ENCODE results near the gene CRCP. TPM values are rescaled to one million over a fixed set of nuclear protein-coding genes. Genes with fewer than 3 reads are reported as not detected.

Gene CRCP
- total RNA-seq, 1 donor from 2014 or later = 17.5 TPM

DNA sequence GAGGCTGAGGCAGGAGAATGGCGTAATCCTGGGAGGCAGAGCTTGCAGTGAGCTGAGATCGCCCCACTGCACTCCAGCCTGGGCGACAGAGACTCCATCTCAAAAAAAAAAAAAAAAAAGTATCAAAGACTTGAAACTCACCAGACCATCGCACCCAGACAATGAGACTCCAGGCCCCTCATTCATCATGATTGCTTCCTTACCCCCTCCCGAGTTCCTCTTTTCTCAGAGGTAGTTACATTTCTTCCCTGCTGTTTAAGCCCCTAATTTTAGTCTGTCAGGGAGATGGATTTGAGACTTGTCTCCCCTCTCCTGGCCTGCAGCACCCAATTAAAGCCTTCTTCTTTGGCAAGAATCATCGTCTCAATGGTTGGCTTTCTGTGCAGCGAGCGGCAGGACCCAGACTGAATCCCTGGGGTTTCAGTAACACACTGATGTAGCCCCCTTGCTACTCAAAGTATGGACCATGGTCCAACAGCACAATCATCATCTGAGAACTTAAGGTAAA lies 71.1 kb downstream of the CRCP start:
- no peak for DNase-seq (ENCODE audit: low spot score)
- ATAC-seq = no peak

DNA sequence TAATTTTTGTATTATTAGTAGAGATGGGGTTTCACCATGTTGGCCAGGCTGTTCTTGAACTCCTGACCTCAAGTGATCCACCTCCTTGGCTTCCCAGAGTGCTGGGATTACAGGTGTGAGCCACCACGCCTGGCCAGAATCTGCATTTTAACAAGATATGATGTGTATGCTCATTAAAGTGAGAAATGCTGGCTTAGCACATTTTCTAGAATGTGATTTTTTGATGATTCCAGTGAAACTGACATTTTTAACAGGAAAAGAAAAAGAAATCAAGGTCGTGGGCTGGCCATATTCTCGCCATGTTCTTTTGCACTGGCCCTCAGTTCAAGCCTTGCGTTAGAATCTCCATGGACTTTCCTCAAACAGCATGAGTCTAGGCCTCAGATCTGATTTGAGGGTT lies 72.3 kb downstream of the CRCP start:
- DNase-seq (ENCODE audit: low spot score) (no peak), ATAC-seq (no peak)

GRCh38 chr7:66187905-66188304 lies 73.3 kb downstream of the CRCP start:
- ATAC-seq = peak; percentile 71

GRCh38 chr7:66188645-66189044 lies 74.0 kb downstream of the CRCP start:
- ATAC-seq = no peak
- DNase-seq (ENCODE audit: low spot score) = no peak

More at GRCh38 chr7:66187905-66188304, 73.3 kb downstream of the CRCP start:
- peak; percentile 92 for DNase-seq (ENCODE audit: low spot score)

- DNase-seq (ENCODE audit: low spot score) (peak; percentile 81), ATAC-seq (peak; percentile 82)
Measured at GRCh38 chr7:66189695-66190503, 75.3 kb downstream of the CRCP start.

DNA sequence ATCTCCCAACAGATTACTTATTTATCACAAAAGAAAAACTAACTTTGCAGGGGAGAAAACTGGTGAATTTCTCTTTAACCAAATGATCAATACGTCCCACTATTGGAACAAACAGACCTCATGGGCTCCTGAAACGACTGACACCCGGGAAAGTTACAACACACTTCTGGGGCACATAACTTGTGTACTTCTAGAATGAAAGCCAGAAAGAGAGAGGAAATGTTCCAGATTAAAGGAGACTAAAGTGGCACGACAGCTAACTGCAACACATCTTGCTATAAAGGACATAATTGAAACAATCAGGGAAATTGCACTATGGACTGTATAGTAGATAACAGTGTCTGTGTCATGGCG lies 75.8 kb downstream of the CRCP start:
- ATAC-seq (peak; percentile 68), DNase-seq (ENCODE audit: low spot score) (no peak)

DNA sequence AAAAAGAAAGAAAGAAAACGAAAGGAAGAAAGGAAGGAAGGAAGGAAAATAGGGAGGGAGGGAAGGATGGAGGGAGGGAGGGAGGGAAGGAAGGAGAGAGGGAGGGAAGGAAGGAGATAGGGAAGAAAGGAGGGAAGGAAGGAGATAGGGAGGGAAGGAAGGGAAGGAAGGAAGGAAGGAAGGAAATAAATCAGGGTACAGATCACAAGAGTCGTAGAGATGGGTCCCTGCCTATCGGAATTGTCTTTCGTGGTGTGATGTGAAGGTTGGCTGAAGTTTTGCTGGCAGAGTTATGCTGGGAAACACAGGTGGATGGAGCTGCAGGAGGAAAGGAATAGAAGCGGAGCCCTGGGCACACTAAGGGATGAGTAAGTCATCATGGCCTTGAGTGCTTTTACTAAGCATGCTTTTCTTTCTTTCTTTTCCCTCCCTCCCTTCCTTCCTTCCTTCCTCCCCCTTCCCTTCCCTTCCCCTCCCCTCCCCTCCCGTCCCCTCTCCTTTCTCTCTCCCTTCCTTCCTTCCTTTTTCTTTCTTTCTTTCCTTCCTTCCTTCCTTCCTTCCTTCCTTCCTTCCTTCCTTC lies 78.6 kb downstream of the CRCP start:
- DNase-seq (ENCODE audit: low spot score) (no peak), ATAC-seq (no peak)

DNA sequence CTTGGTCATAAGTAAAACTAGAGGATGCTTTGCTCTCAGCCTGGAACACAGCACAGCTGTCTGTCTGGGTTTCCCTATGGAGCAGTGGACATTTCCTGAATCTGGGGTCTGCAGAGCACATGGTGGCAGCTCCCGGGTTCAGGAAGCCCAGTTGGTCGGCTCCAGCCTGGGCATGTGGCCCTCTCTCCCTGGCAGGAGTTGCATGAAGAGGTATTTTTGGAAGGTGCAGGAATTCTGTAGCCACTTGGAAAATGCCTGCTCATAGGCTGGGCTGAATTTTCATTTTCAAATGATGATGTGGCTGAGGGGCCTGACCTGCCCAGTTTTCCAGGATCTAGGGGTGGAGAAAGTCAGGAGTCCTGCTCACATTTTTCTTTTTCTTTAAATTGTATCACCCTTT lies 83.8 kb downstream of the CRCP start:
- ATAC-seq (peak; percentile 26), DNase-seq (ENCODE audit: low spot score) (no peak)

DNA sequence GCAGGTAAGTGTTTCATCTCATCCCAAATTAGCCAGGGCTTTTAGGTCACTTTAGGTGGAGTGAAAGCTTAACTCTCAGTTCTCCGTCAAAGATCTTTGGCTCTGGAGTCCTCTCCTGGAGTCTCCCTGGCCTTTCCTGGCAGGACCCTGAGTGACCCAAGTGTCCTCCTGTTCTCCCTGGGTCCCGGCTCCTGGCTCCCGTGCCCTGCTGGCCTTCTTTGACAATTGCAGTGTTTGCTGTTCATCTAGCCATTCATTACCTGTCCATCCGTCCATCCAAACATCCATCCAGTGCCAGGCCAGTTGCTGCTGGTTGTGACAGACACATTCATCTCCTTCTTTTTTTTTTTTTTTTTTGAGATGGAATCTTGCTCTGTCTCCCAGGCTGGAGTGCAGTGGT lies 84.3 kb downstream of the CRCP start:
- peak; percentile 60 for ATAC-seq
- no peak for DNase-seq (ENCODE audit: low spot score)

DNA sequence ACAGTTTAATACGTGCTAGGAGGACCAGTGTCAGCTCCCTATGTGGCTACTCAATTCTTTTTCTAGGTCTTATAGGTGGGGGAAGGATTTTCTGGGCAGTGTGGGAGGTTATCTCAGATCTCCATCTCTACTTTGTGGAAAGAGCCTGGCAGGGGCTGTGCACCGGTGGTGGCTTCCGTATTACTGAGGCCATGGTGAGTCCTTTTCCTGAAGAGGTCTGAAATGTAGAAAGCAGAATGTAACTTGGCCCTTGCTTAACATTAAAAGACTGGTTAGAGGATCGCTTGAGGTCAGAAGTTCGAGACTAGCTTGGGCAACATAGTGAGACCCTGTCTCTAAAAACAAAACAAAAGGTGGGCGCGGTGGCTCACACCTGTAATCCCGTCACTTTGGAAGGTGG lies 87.8 kb downstream of the CRCP start:
- DNase-seq (ENCODE audit: low spot score) (peak; percentile 32), ATAC-seq (no peak)

Other genes with a start within 250 kb of the CRCP start
- 17.7 TPM for gene VKORC1L1, start 241.8 kb upstream of the CRCP start, total RNA-seq
- gene GUSB, start 132.6 kb upstream of the CRCP start, total RNA-seq = 64.2 TPM
- gene ASL, start 39.0 kb upstream of the CRCP start, total RNA-seq = 386 TPM
- 14.5 TPM for gene TPST1, start 90.5 kb downstream of the CRCP start, total RNA-seq

Measured in left lobe of liver (tissue), 2 donors.